ENCODE results near the gene NUP214. TPM values are rescaled to one million over a fixed set of nuclear protein-coding genes. Genes with fewer than 3 reads are reported as not detected.

The NUP214 gene
- total and polyA plus RNA-seq, 8 donors, result 43.8 to 58.4 (median 47.4) TPM

GRCh38 chr9:131193051-131193450, 67.7 kb downstream of the NUP214 start:
- no peaks in the 10 kb centered on the region for H3K9me3 ChIP-seq
- H3K36me3 ChIP-seq, result peaks cover 0 to 90% of the 10 kb centered on the region in 2 donors
- no peaks in the 10 kb centered on the region for H3K4me1 ChIP-seq
- no peaks in the 10 kb centered on the region for H3K27me3 ChIP-seq
- no peak for TF ChIP-seq CTCF (IDR thresholded peaks at IDR 0.05)
- H3K4me3 ChIP-seq, result no peak overlapping the region
- no peak for ATAC-seq
- H3K27ac ChIP-seq, result no peak overlapping the region
- DNase-seq, result no peak
- intact Hi-C loops (cut with DNase I), result no loop called here

- TF ChIP-seq CTCF (IDR thresholded peaks at IDR 0.05), result no peak
- peaks cover 0 to 91% of the 10 kb centered on the region in 2 donors for H3K36me3 ChIP-seq
- H3K27me3 ChIP-seq, result no peaks in the 10 kb centered on the region
- no peaks in the 10 kb centered on the region for H3K4me1 ChIP-seq
- H3K9me3 ChIP-seq, result no peaks in the 10 kb centered on the region
- intact Hi-C loops (cut with DNase I), result no loop called here
- ATAC-seq, result no peak
- no peak overlapping the region for H3K27ac ChIP-seq
- no peak for DNase-seq
- no peak overlapping the region for H3K4me3 ChIP-seq
Measured at GRCh38 chr9:131194762-131195161, 69.4 kb downstream of the NUP214 start.

- Histone ChIP-seq H3K4me1 (no peaks in the 10 kb centered on the region), H3K9me3 (no peaks in the 10 kb centered on the region), H3K27me3 (no peaks in the 10 kb centered on the region), H3K27ac (no peak overlapping the region), H3K36me3 (peaks cover 0 to 94% of the 10 kb centered on the region in 2 donors), H3K4me3 (no peak overlapping the region)
- DNase-seq (no peak), ATAC-seq (no peak)
- TF ChIP-seq CTCF (IDR thresholded peaks at IDR 0.05), result no peak
- intact Hi-C loops (cut with DNase I), result no loop called here
Measured at GRCh38 chr9:131197160-131197911, 72.0 kb downstream of the NUP214 start.

- intact Hi-C loops (cut with DNase I), result no loop called here
- TF ChIP-seq CTCF (IDR thresholded peaks at IDR 0.05), result no peak
- Histone ChIP-seq H3K27ac (no peak overlapping the region), H3K9me3 (no peaks in the 10 kb centered on the region), H3K36me3 (peaks cover 0 to 97% of the 10 kb centered on the region in 2 donors), H3K4me3 (no peak overlapping the region), H3K27me3 (no peaks in the 10 kb centered on the region), H3K4me1 (no peaks in the 10 kb centered on the region)
- no peak for ATAC-seq
- no peak for DNase-seq
Measured at GRCh38 chr9:131198041-131198715, 72.8 kb downstream of the NUP214 start.

- intact Hi-C loops (cut with DNase I), result no loop called here
- Histone ChIP-seq H3K36me3 (peaks cover 0 to 90% of the 10 kb centered on the region in 2 donors), H3K4me3 (no peak overlapping the region)
Measured at GRCh38 chr9:131201856-131202255, 76.5 kb downstream of the NUP214 start.

More at GRCh38 chr9:131201856-131202255, 76.5 kb downstream of the NUP214 start:
- ATAC-seq (no peak), DNase-seq (no peak)
- Histone ChIP-seq H3K27me3 (no peaks in the 10 kb centered on the region), H3K4me1 (no peaks in the 10 kb centered on the region), H3K27ac (no peak overlapping the region), H3K9me3 (no peaks in the 10 kb centered on the region)
- TF ChIP-seq CTCF (IDR thresholded peaks at IDR 0.05), result no peak
